HG03159 (cell line): ENCODE data around the gene SESTD1.
A peak's percentile ranks its signal among the peaks of the same experiment; 100 is the strongest.
"Not testable (repeated sequence)": the region's sequence is repeated elsewhere in the genome, so short reads cannot be mapped to it uniquely, and the experiment has no call there.

ENCODE experiments used
- ATAC-seq: cut with Tn5 transposase; IDR thresholded peaks from one replicate; pipeline ENCODE4 v1.9.1; 2021; ENCODE audit warnings: mild to moderate bottlenecking, moderate library complexity; ENCODE audit not compliant: unreplicated experiment

SESTD1 gene

GRCh38 chr2:179124282-179124681, 140.3 kb downstream of the SESTD1 start:
- no peak for ATAC-seq

- no peak for ATAC-seq
Measured at GRCh38 chr2:179123272-179123662, 141.4 kb downstream of the SESTD1 start.

DNA sequence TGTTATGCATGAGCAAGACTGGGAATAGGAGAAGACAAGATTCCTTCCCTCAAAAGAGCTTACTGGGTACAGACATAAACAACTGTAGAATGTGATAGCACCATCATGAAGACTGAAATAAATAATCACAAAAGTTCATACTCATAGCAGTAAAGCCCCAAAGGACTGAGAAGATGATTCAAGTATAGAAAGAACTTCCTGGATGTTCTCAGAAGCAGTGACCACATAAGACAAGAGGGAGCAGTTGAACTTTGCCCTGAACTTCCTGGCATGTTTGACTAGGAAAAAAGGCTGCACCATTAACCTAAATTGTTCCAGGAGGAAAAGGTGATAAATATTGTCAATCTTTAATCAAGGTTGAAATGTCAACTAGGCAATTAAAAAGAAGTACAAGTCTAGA, 156.9 kb downstream of the SESTD1 start:
- no peak for ATAC-seq

GRCh38 chr2:179106676-179107428, 157.8 kb downstream of the SESTD1 start:
- ATAC-seq = peak; percentile 89

DNA sequence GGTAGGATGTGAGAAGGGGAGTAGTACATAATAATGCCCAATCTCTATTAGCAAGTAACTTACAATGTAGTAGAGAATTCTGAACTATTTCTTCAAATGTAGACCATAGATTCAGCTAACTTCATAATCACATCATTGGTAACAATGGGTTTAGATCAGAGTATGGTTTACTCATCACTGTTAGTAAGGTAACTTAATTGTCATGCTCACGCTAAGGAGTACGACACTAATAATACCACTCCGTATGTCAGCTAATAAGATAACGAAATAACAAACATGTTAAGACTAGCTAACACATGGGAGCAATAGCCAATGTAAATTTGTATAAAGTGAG, 158.3 kb downstream of the SESTD1 start:
- ATAC-seq = no peak

DNA sequence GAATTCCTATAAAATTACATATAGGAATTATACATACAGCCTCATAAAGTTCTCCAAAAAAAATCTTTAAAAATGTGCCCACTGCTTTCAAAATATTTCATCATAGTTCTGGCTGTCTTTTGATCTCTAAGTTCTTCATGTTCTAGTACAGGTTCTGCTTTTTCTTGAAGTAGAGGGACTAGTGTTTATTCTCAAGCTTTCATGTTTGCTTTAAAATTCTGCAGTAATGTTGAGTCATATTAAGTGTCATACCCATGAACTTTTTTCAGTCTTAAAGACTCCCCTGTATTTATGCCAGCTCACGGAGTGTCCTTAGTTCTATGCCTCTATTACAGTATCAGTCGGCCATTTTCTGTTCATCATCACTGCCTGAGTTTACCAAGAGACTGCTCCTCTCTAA, 159.9 kb downstream of the SESTD1 start:
- no peak for ATAC-seq

DNA sequence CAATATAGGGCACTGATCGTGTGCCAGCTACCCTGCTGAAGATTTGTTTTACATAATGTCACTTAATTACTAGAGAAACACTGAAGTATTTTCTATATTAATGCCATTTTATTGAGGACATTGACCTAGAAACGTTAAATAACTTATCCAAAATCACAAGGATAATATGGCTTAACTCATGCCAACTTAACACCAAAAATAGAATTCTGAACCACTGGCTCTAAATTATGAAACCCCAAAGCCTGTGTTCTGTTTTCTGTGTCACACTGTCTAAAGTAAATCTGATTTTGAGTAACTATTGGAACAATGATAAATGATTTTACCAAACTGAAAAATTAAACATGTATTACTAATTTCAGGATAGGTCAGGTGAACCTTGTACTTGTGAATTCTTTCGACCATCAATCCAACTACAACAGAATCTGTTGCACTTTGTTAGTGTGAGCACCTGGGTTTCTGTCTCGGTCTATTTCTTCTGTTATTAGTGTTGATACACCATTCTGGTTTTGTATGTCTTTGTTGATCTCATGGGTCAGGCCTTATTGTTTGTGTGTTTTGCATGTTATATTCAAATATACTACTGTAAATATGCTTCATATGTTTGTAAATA, 166.4 kb downstream of the SESTD1 start:
- peak; percentile 28 for ATAC-seq

GRCh38 chr2:179097131-179097530, 167.5 kb downstream of the SESTD1 start:
- no peak for ATAC-seq

DNA sequence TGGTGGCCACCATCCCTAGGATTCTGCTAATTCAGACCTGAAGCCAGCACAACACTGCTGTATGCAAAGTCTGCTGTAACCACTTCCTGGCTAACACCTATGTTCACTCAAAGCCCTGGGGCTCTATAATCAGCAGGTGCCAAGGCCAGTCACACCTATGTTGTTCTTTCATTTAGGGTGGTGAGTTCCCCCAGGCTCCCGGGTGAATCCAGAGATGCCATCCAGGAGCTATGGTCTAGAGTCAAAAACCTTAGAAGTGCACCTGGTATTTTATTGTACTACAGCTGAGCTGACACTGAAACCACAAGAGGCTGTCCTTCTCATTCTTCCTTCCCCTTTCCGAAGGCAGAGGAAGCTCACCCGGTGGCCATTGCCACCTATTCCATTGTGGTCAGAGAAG, 168.5 kb downstream of the SESTD1 start:
- ATAC-seq = peak; percentile 97

DNA sequence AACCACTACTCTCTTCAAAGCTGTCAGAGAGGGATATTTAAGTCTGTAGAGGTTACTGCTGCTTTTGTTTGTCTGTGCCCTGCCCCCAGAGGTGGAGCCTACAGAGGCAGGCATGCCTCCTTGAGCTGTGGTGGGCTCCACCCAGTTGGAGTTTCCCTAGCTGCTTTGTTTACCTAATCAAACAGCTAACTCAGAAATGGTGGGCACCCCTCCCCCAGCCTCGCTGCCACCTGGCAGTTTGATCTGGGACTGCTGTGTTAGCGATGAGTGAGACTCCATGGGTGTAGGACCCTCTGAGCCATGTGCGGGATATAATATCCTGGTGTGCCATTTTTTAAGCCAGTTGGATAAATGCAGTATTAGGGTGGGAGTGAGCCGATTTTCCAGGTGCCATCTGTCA, 171.7 kb downstream of the SESTD1 start:
- not testable (repeated sequence) for ATAC-seq

GRCh38 chr2:179082697-179083096, 181.9 kb downstream of the SESTD1 start:
- no peak for ATAC-seq

DNA sequence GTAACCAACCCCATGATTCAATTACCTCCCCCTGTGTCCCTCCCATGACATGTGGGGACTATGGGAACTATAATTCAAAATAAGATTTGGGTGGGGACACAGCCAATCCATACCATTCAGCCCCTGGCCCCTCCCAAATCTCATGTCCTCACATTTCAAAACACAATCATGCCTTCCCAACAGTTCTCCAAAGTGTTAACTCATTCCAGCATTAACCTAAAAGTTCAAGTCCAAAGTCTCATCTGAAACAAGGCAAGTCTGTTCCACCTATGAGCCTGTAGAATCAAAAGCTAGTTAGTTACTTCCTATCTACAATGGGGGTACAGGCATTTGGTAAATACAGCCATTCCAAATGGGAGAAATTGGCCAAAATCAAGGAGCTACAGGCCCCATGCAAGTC, 182.7 kb downstream of the SESTD1 start:
- no peak for ATAC-seq

DNA sequence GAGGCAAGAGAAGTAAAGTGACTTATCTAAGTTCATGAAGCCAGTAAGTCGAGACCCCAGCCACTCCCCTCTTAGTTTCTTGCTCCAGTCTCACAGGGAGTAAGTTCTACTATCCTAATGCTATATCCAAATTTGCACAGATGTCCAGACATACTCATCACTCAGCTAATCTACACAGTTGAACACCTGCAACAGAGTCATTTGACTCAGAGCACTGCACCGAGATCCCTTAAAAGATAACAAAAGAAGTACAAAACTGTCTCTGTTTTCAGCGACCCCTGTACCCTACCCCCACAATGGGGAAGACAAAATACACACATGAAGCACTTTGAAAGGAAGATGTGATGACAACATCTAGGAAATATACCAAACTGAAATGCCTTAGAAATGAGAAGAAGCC, 192.1 kb downstream of the SESTD1 start:
- no peak for ATAC-seq

DNA sequence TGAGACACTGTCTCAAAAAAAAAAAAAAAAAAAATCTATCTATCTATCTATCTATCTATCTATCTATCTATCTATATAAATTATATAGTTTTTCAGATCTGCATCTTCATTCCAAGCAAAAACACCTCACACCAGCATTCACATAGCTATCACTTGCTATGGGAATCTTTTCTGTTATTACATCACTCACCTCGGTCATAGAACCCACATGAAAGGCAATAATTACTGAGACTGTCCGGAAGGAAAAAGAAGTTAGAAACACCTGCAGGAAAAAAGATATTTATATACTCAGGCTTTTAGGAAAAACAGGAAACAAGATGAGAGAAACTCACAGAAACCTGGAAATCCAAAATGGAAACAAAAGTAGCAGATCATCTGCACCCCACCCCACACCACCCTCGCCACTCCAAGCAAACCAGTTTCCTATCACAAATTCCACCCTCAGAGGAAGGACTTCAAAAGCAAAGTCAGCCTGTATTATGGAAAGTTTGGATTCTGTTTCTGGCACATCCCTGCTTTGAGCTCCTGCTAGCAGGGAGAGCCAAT, 192.7 kb downstream of the SESTD1 start:
- ATAC-seq = no peak

GRCh38 chr2:179070895-179071294, 193.7 kb downstream of the SESTD1 start:
- ATAC-seq = no peak

GRCh38 chr2:179069685-179070084, 194.9 kb downstream of the SESTD1 start:
- ATAC-seq = no peak

GRCh38 chr2:179068991-179069643, 195.5 kb downstream of the SESTD1 start:
- no peak for ATAC-seq

DNA sequence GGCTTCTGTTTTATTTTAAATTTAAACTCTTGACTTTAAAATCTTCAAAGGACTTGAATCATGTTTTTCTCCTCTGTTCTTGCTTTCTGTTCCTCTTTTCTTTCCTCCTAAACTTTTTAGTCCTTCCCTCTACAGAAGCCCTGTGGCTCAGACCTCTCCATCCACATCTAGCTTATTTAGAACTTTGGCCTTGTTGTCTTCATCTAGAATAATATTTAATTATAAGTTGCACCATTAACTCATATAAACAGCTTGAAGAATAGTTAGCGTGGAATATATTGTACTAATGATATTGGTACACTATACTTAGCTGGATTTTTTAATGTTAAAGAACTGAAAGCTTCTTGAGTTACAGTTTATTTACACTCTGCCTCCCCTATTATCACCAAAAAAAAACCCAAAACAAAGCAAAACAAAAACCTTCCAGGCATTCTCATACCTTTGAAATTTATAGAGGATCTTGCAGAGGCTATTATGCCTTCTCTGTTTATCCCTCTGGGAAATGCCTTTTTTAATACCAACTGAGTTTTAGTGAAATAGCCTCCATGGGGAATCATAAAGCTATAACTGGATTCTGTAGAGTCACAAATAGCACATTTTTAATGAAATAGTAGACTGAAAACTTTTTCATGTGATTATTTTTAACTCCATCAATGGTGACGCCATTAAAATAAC, 205.5 kb downstream of the SESTD1 start:
- peak; percentile 63 for ATAC-seq

DNA sequence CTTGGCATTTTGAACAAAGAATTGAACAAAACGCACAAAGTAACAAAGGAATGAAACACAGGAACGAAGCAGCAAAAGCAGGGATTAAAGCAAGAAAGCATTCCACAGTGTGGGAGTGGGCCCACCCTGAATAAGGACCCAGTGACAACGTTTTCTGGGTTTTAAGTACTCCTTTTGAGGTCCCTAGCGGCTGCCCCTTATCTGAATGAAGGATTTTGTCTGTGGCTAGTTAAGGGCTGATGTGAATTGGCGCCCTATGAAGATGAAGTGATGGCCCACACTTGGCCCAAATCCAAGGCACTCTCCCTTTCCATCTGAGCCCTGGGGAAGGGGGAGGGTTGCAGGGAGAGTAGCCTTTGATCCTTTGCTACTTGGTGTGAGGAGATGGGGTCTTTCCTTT, 206.9 kb downstream of the SESTD1 start:
- no peak for ATAC-seq

- ATAC-seq = not testable (repeated sequence)
Measured at GRCh38 chr2:179053568-179053967, 211.1 kb downstream of the SESTD1 start.
